ENCODE results near the gene HIF3A. TPM values are rescaled to one million over a fixed set of nuclear protein-coding genes. Genes with fewer than 3 reads are reported as not detected.
A peak's percentile ranks its signal among the peaks of the same experiment; 100 is the strongest.

Gene HIF3A
- total RNA-seq, 1 donor from 2014 or later = 0.53 TPM

DNA sequence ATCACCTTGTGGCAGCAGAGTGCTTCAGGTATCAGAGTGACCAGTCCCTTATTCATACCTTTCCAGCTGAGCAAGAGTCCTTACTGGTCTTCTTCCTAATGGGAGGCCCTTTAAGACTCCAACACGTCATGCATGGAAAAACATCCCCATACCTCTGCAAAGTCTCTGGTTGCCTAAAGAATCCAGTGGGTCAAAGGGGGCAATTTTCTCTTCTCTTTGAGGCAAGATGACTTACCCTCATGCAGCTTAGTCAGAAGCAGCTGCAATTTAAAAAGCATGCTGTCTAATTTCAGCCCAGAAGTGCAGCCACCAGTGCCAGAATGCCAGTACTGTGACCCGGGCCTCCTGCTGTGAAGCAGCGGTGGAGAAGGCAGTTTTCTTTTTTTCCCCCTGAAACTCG, 68.7 kb downstream of the HIF3A start:
- FAIRE-seq = no peak
- DNase-seq (ENCODE audit: low read depth) = no peak
- TF ChIP-seq, protein P1, sequence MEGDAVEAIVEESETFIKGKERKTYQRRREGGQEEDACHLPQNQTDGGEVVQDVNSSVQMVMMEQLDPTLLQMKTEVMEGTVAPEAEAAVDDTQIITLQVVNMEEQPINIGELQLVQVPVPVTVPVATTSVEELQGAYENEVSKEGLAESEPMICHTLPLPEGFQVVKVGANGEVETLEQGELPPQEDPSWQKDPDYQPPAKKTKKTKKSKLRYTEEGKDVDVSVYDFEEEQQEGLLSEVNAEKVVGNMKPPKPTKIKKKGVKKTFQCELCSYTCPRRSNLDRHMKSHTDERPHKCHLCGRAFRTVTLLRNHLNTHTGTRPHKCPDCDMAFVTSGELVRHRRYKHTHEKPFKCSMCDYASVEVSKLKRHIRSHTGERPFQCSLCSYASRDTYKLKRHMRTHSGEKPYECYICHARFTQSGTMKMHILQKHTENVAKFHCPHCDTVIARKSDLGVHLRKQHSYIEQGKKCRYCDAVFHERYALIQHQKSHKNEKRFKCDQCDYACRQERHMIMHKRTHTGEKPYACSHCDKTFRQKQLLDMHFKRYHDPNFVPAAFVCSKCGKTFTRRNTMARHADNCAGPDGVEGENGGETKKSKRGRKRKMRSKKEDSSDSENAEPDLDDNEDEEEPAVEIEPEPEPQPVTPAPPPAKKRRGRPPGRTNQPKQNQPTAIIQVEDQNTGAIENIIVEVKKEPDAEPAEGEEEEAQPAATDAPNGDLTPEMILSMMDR (IDR thresholded peaks at IDR 0.05; ENCODE audit: insufficient read depth, low read length, severe bottlenecking) = no peak
- Histone ChIP-seq H3K36me3 (ENCODE audit: control insufficient read depth, insufficient read depth, low read length) (peaks cover 3% of the 10 kb centered on the region), H3K4me3 (ENCODE audit: low read depth, low read length) (no peak overlapping the region), H3K27me3 (ENCODE audit: control insufficient read depth, insufficient read depth, low read length) (no peaks in the 10 kb centered on the region)

DNA sequence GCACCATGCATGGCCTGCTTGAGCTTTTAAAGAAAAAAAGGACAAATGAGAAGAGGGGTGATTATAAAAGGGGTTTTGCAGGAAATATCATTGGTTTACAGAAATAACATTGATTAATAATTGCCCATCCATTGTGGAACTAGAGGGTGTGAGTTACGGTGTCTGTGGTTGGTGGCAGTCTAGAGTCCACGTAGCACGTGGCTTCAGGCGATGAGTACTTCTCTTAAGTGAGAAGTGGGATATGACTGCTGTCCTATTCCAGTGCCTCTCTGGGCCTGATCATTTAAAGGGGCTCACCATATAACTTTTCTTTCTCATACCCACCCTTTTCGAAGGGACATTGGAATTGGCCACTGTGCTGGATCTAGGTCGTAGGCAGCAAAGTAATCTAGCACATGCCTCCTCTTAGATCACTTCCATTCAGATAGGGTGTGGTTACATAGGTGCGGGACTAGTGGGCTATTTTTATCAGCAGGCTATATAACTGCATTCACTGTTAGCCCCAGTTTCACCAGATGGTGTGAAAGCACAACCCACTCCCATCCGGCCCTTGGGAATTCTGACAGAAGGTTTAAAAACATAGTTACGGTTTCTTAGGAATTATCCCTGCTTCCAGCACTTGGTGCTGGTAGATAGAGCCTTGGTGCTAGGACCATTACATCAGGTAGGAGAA, 69.9 kb downstream of the HIF3A start:
- no peak for FAIRE-seq
- Histone ChIP-seq H3K36me3 (ENCODE audit: control insufficient read depth, insufficient read depth, low read length) (peaks cover 3% of the 10 kb centered on the region), H3K27me3 (ENCODE audit: control insufficient read depth, insufficient read depth, low read length) (no peaks in the 10 kb centered on the region), H3K4me3 (ENCODE audit: low read depth, low read length) (no peak overlapping the region)
- DNase-seq (ENCODE audit: low read depth) = no peak
- TF ChIP-seq, protein P1 (IDR thresholded peaks at IDR 0.05; ENCODE audit: insufficient read depth, low read length, severe bottlenecking) = no peak

DNA sequence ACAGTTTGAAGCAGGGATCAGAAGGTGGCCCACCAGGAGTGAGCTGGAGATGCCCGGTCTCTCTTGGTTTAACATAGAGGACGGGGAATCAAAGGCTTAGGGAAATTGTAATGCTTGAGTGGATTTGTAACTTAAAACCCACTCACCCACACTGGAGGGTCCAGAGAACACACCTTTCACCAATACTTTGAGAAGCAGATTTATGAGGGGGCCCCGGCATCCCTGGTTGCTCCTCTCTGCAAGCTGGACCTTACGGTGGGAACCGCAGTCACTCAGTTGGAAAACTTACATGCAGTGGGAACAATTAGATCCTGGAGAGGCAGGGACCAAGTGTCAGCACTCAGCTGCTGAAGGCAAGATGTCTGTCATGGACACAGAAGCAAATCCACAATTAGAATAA, 70.6 kb downstream of the HIF3A start:
- no peak for FAIRE-seq
- Histone ChIP-seq H3K27me3 (ENCODE audit: control insufficient read depth, insufficient read depth, low read length) (no peaks in the 10 kb centered on the region), H3K36me3 (ENCODE audit: control insufficient read depth, insufficient read depth, low read length) (peaks cover 3% of the 10 kb centered on the region), H3K4me3 (ENCODE audit: low read depth, low read length) (no peak overlapping the region)
- DNase-seq (ENCODE audit: low read depth) = no peak
- TF ChIP-seq, protein P1 (IDR thresholded peaks at IDR 0.05; ENCODE audit: insufficient read depth, low read length, severe bottlenecking) = no peak

DNA sequence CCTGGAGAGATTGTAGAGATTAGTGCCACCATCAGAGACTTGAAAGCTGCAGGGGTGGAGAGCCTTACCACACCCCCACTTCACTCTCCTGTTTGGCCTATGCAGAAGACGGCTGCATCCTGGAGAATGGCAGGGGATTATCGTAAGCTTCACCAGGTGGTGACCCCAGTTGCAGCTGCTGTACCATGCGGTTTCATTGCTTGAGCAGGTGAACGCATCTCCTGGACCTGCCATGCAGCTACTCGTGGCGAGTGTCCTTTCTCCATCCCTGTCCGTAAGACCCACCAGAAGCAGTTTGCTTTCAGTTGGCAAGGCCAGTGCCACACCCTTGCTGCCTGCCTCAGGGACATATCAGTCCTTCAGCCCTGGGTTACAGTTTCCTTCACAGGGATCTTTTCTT, 71.3 kb downstream of the HIF3A start:
- TF ChIP-seq, protein P1 (IDR thresholded peaks at IDR 0.05; ENCODE audit: insufficient read depth, low read length, severe bottlenecking) = no peak
- DNase-seq (ENCODE audit: low read depth) (no peak), FAIRE-seq (no peak)
- no peak overlapping the region for H3K4me3 ChIP-seq (ENCODE audit: low read depth, low read length)
- H3K27me3 ChIP-seq (ENCODE audit: control insufficient read depth, insufficient read depth, low read length) = no peaks in the 10 kb centered on the region
- H3K36me3 ChIP-seq (ENCODE audit: control insufficient read depth, insufficient read depth, low read length) = peaks cover 3% of the 10 kb centered on the region

DNA sequence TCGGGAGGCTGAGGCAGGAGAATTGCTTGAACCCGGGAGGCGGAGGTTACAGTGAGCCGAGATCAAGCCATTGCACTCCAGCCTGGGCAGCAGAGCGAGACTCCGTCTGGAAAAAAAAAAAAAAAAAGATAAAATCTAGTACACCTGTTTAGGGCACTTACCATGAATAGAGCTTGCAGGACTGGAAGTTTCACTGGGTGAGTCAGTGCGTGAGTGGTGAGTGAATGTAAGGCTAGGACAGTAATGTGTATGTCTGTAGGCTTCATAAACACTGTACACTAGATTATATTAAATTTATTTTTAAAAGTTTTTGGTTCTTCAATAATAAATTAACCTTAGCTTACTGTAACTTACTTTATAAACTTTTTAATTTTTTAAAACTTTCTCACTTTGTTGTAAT, 73.0 kb downstream of the HIF3A start:
- TF ChIP-seq, protein P1 (IDR thresholded peaks at IDR 0.05; ENCODE audit: insufficient read depth, low read length, severe bottlenecking) = no peak
- FAIRE-seq = no peak
- Histone ChIP-seq H3K27me3 (ENCODE audit: control insufficient read depth, insufficient read depth, low read length) (no peaks in the 10 kb centered on the region), H3K4me3 (ENCODE audit: low read depth, low read length) (no peak overlapping the region), H3K36me3 (ENCODE audit: control insufficient read depth, insufficient read depth, low read length) (peaks cover 3% of the 10 kb centered on the region)
- peak; percentile 92 for DNase-seq (ENCODE audit: low read depth)

DNA sequence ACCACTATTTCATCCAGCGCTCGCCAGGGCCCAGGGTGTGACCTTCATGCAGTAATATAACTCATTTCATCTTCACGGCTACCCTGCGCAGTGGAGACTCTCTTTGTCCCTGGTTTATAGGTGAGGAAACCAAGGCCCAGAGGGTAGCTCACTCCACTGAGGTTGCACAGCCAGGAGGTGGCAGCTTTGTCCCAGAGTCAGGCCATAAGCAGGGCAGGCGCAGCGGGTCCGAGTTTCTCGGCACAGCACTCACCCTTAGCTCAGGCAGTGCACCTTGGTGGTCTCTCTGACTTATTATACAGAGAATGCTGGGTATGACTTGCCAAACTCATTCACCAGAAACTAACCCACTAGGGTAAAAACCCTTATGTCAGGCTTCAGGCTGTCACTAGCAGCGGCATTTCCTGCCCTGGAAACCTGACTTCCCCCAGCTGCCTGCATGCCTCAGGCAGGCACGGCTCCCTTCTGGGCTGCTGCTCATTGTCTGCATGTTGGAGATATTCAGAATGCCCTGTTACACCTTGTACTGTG, 74.6 kb downstream of the HIF3A start:
- FAIRE-seq (no peak), DNase-seq (ENCODE audit: low read depth) (peak; percentile 24)
- Histone ChIP-seq H3K4me3 (ENCODE audit: low read depth, low read length) (no peak overlapping the region), H3K27me3 (ENCODE audit: control insufficient read depth, insufficient read depth, low read length) (no peaks in the 10 kb centered on the region), H3K36me3 (ENCODE audit: control insufficient read depth, insufficient read depth, low read length) (peaks cover 7% of the 10 kb centered on the region)
- TF ChIP-seq, protein P1 (IDR thresholded peaks at IDR 0.05; ENCODE audit: insufficient read depth, low read length, severe bottlenecking) = no peak

Measured in bronchial epithelial cell (primary cell).